Esophagus muscularis mucosa (tissue), 4 donors: ENCODE measurements around the gene IDH3G. TPM values are rescaled to one million over a fixed set of nuclear protein-coding genes. Genes with fewer than 3 reads are reported as not detected.

Experiments
- DNase-seq: peaks from one replicate; pipeline ENCODE4 v3.0.0-alpha.2; 2017; ENCODE audit errors: extremely low spot score
- H3K27ac ChIP-seq, 4 donors: fragments of 200-600 bp; sonication (generic); replicated peaks in 1 of 4; 1 replicate in 3 of 4; 2 replicates in 1 of 4; pipeline ENCODE4 v1.5.1; 2016 to 2019; ENCODE audit warnings: mild to moderate bottlenecking in 1 of 4
- H3K27me3 ChIP-seq, 4 donors: fragments of 200-600 bp; sonication (generic); one replicate each; pipeline versions ENCODE4 v1.5.1 to v1.6.0; 2016 to 2019
- H3K36me3 ChIP-seq, 4 donors: fragments of 200-600 bp; sonication (generic); one replicate each; pipeline ENCODE4 v1.5.1; 2016 to 2019
- H3K4me1 ChIP-seq, 4 donors: fragments of 200-600 bp; sonication (generic); one replicate each; pipeline ENCODE4 v1.5.1; 2016 to 2019
- H3K4me3 ChIP-seq, 4 donors: fragments of 200-600 bp; sonication (generic); 1 replicate in 2 of 4; 2 replicates in 2 of 4; pipeline ENCODE4 v1.5.1; 2016 to 2019; ENCODE audit warnings: mild to moderate bottlenecking in 4 of 4, moderate library complexity in 1 of 4
- H3K9me3 ChIP-seq, 4 donors: fragments of 200-600 bp; sonication (generic); 1 replicate in 3 of 4; 2 replicates in 1 of 4; pipeline ENCODE4 v1.5.1; 2016 to 2019
- CTCF ChIP-seq, 3 experiments: fragments of 200-600 bp in 2 of 3; fragments of 450-650 bp in 1 of 3; sonication (generic) in 2 of 3; IDR thresholded peaks; one replicate each; pipeline ENCODE4 v1.5.1; 2017 to 2019; ENCODE audit warnings: antibody characterized with exemption in 3 of 3, mild to moderate bottlenecking in 2 of 3, moderate library complexity in 1 of 3
- EP300 ChIP-seq: sonication (generic); formaldehyde crosslinking; IDR thresholded peaks from one replicate; pipeline ENCODE4 v1.6.1; 2017; ENCODE audit warnings: antibody characterized with exemption
- POLR2A ChIP-seq: fragments of 450-650 bp; IDR thresholded peaks from one replicate; pipeline ENCODE4 v1.6.1; 2017; ENCODE audit warnings: antibody characterized with exemption, moderate library complexity, mild to moderate bottlenecking, low read depth
- POLR2AphosphoS5 ChIP-seq, 2 donors: sonication (generic); formaldehyde crosslinking; IDR thresholded peaks; one replicate each; pipeline ENCODE4 v1.6.1; 2017; ENCODE audit warnings: antibody characterized with exemption in 2 of 2
- WGBS: methylation state at CpG from one replicate; pipeline ENCODE4 v1.1.5; 2018; 5-methylcytosine and 5-hydroxymethylcytosine counted together
- intact Hi-C: fragments of 100-400 bp; cut with DNase I; formaldehyde crosslinking; loops from one replicate; pipeline ENCODE4 v1.15.1; 2023
- total RNA-seq, 4 donors: library from RNA; depleted of rRNA; stranded (reverse); fragments of >200 nt; gene quantifications; one replicate each; pipeline versions ENCODE4 v1.1.0 to v1.2.1, GENCODE V29; 2016

Gene IDH3G
- total RNA-seq, 4 donors from 2014 or later, result 52.3 to 76.3 (median 70.3) TPM

GRCh38 chrX:153793291-153793690 lies 884 bp downstream of the IDH3G start:
- 76% methylated on average over 6 of the region's 7 CpGs for WGBS
- peaks cover 0 to 26% (median 0%) of the 10 kb centered on the region in 4 donors for H3K9me3 ChIP-seq
- no peaks in the 10 kb centered on the region for H3K27me3 ChIP-seq
- intact Hi-C loops, result no loop called here
- no peak for DNase-seq
- TF ChIP-seq CTCF (IDR thresholded peaks at IDR 0.05) (no peak), EP300 (no peak), POLR2AphosphoS5 (IDR thresholded peaks at IDR 0.05) (no peak), POLR2A (no peak)
- peaks cover 17 to 63% (median 51%) of the 10 kb centered on the region in 4 donors for H3K4me1 ChIP-seq
- peak overlapping the region; percentile 65 to 81 (median 70) for H3K4me3 ChIP-seq
- peak overlapping the region; percentile 92 to 96 (median 94) for H3K27ac ChIP-seq
- H3K36me3 ChIP-seq, result peaks cover 0 to 42% (median 33%) of the 10 kb centered on the region in 4 donors

GRCh38 chrX:153792368-153792767 lies 1.8 kb downstream of the IDH3G start:
- peaks cover 0 to 22% (median 0%) of the 10 kb centered on the region in 4 donors for H3K9me3 ChIP-seq
- H3K4me1 ChIP-seq, result peaks cover 17 to 60% (median 50%) of the 10 kb centered on the region in 4 donors
- intact Hi-C loops, result no loop called here
- no peaks in the 10 kb centered on the region for H3K27me3 ChIP-seq
- WGBS, result 83% methylated on average over 5 of the region's 6 CpGs
- peak overlapping the region in 2 of 4 donors; percentile 92 to 93 for H3K27ac ChIP-seq
- H3K36me3 ChIP-seq, result peaks cover 0 to 42% (median 33%) of the 10 kb centered on the region in 4 donors
- no peak for DNase-seq
- no peak for TF ChIP-seq EP300
- TF ChIP-seq POLR2A, result no peak
- no peak for TF ChIP-seq POLR2AphosphoS5 (IDR thresholded peaks at IDR 0.05)
- TF ChIP-seq CTCF (IDR thresholded peaks at IDR 0.05), result no peak
- no peak overlapping the region for H3K4me3 ChIP-seq

- no peak overlapping the region for H3K4me3 ChIP-seq
- no peak overlapping the region for H3K27ac ChIP-seq
- 86% methylated on average over 14 of the region's 17 CpGs for WGBS
- H3K9me3 ChIP-seq, result peaks cover 0 to 18% (median 0%) of the 10 kb centered on the region in 4 donors
- DNase-seq, result no peak
- TF ChIP-seq POLR2A (no peak), CTCF (IDR thresholded peaks at IDR 0.05) (no peak), POLR2AphosphoS5 (IDR thresholded peaks at IDR 0.05) (no peak), EP300 (no peak)
- H3K27me3 ChIP-seq, result no peaks in the 10 kb centered on the region
- intact Hi-C loops, result no loop called here
- peaks cover 17 to 49% (median 40%) of the 10 kb centered on the region in 4 donors for H3K4me1 ChIP-seq
- peaks cover 0 to 44% (median 39%) of the 10 kb centered on the region in 4 donors for H3K36me3 ChIP-seq
These were observed 2.9 kb downstream of the IDH3G start for GRCh38 chrX:153791104-153791852.

- H3K27ac ChIP-seq, result no peak overlapping the region
- intact Hi-C loops, result no loop called here
- H3K9me3 ChIP-seq, result peaks cover 0 to 11% (median 0%) of the 10 kb centered on the region in 4 donors
- no peaks in the 10 kb centered on the region for H3K27me3 ChIP-seq
- TF ChIP-seq EP300 (no peak), POLR2AphosphoS5 (IDR thresholded peaks at IDR 0.05) (no peak), POLR2A (no peak)
- H3K4me1 ChIP-seq, result peaks cover 11 to 35% (median 27%) of the 10 kb centered on the region in 4 donors
- no peak for DNase-seq
- H3K4me3 ChIP-seq, result no peak overlapping the region
- H3K36me3 ChIP-seq, result peaks cover 0 to 60% (median 53%) of the 10 kb centered on the region in 4 donors
- WGBS, result 88% methylated on average over 11 of the region's 12 CpGs
These were observed 4.5 kb downstream of the IDH3G start for GRCh38 chrX:153789654-153790053.

GRCh38 chrX:153786669-153787068 lies 7.5 kb downstream of the IDH3G start:
- TF ChIP-seq POLR2AphosphoS5 (IDR thresholded peaks at IDR 0.05) (no peak), EP300 (no peak), CTCF (IDR thresholded peaks at IDR 0.05) (no peak), POLR2A (no peak)
- H3K9me3 ChIP-seq, result no peaks in the 10 kb centered on the region
- no peaks in the 10 kb centered on the region for H3K27me3 ChIP-seq
- H3K4me1 ChIP-seq, result peaks cover 0 to 26% (median 10%) of the 10 kb centered on the region in 4 donors
- intact Hi-C loops, result no loop called here
- 80% methylated on average over 15 of the region's 15 CpGs for WGBS
- no peak for DNase-seq
- H3K36me3 ChIP-seq, result peaks cover 0 to 66% (median 60%) of the 10 kb centered on the region in 4 donors
- no peak overlapping the region for H3K27ac ChIP-seq
- H3K4me3 ChIP-seq, result no peak overlapping the region
